Mucosa of stomach (tissue), 1 donor: ENCODE results near the gene ZNF746.

Experiments
- H3K27me3 ChIP-seq: one replicate; pipeline ENCODE4 v1.7.0; 2013; ENCODE audit warnings: mild to moderate bottlenecking, low read length; ENCODE audit not compliant: control insufficient read depth, insufficient read depth
- H3K36me3 ChIP-seq: one replicate; pipeline ENCODE4 v1.7.0; 2013; ENCODE audit warnings: low read length; ENCODE audit not compliant: control insufficient read depth, insufficient read depth
- H3K4me1 ChIP-seq: one replicate; pipeline ENCODE4 v1.7.0; 2013; ENCODE audit warnings: mild to moderate bottlenecking, low read length; ENCODE audit not compliant: control insufficient read depth, insufficient read depth
- H3K4me3 ChIP-seq: one replicate; pipeline ENCODE4 v1.7.0; 2013; ENCODE audit warnings: low read length
- H3K9ac ChIP-seq: one replicate; pipeline ENCODE4 v1.7.0; 2013; ENCODE audit warnings: mild to moderate bottlenecking, low read length, moderate library complexity
- H3K9me3 ChIP-seq: one replicate; pipeline ENCODE4 v1.7.0; 2013; ENCODE audit warnings: mild to moderate bottlenecking, low read length, moderate library complexity; ENCODE audit not compliant: control insufficient read depth
- donor health status: Pancreatic carcinoma.

The ZNF746 gene

DNA sequence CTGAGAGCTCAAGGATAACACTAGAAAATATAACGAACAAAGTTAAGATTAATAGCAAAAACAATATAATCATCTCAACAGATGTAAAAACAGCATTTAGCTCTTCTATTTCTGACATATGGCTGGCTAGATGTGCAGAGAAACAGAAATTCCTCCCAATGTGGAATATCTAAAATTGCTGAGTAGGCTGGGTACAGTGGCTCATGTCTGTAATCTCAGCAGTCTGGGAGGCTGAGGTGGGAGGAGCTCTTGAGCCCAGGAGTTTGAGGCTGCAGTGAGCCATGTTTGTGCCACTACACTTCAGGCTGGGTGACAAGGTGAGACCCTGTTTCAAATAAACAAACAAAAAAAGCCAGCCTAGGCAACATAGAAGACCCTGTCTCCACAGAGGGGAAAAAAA is 18.0 kb downstream of the ZNF746 start:
- Histone ChIP-seq H3K9me3 (no peaks in the 10 kb centered on the region), H3K9ac (no peak overlapping the region), H3K27me3 (no peaks in the 10 kb centered on the region), H3K4me1 (no peaks in the 10 kb centered on the region), H3K4me3 (no peak overlapping the region), H3K36me3 (peaks cover 6% of the 10 kb centered on the region)

DNA sequence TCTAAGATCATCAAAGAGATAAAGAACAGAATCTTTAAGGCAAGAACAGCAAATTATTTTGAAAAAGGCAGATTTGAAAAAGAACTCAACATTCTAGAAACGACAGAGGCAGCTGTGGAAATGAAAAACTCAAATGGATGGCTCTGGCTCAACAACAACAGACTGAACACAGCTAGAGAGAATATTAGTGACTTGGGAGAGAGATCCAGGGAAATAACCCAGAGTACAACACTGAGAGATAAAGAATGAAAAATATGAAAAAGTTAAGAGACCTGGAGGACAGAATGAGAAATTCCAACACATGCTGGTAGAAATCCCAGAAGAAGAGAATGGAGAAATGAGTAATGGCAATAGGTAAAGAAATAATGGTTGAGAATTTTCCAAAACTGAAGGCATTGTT is 18.9 kb downstream of the ZNF746 start:
- Histone ChIP-seq H3K9ac (no peak overlapping the region), H3K9me3 (no peaks in the 10 kb centered on the region), H3K4me3 (no peak overlapping the region), H3K27me3 (no peaks in the 10 kb centered on the region), H3K36me3 (peaks cover 6% of the 10 kb centered on the region), H3K4me1 (no peaks in the 10 kb centered on the region)

DNA sequence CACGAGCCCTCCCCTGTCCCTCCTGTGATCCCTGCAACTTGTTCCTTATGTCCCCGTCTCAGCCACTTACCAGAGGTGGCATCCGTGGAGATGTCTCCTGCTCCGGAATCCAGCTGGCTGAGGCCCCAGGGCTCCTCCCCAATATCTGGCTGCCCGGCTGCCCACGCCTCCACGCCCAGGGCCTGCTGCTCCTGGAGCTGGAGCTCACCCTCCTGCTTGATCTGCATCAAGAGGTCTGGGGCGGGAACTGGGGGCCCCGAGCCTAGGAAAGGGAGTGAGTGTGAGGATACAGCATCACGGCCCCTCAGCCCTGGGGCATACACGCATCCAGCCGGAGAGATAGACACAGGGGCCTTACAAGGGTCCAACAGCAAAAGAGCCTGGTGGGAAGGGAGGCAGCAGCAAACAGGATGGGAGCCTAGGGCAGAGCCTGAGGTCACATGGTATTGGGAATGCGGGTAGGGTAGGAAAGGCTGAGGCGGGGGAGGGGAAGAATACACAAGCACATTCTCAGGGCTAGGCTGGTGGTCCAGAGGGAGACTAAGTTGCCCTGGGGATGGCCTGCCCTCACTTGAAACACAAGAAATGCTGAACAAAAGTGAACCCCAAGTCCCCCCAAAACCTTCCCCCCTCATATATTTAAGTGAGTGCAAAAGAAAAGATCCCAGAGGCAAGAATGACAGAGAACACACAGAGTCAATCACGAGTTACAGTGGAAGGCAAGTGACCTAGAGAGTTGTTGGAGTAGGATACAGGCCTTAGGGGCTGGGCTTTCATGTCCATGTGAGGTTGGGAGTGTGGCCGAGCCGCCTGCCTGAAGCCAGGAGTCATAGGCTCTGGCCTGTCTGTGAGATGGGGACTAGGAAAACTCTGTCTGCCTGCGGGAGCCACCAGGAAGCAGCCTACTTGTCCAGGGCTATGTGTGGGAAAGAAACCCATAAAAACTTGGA is 19.8 kb downstream of the ZNF746 start:
- Histone ChIP-seq H3K4me1 (no peaks in the 10 kb centered on the region), H3K4me3 (no peak overlapping the region), H3K27me3 (no peaks in the 10 kb centered on the region), H3K9me3 (no peaks in the 10 kb centered on the region), H3K36me3 (peaks cover 6% of the 10 kb centered on the region), H3K9ac (no peak overlapping the region)

DNA sequence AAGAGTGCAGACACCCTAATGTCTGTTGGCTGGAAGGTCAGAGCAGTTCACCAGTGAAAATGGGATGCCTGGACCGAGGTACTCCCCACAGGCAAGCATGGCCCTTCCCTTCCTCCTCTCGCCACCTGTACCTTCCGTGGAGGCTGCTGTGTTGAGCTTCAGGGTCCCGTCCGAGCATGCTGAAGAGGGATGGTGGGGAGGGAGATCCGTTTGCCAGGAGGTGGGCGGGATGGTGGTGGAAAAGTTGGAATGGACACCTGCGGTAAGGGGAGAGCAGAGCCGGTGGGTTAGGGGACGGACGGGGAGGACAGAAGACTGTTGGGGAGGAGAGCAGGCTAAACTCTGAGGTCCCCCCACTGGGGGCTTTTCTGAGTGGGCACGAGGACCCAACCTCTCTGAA is 20.8 kb downstream of the ZNF746 start:
- Histone ChIP-seq H3K27me3 (no peaks in the 10 kb centered on the region), H3K9ac (no peak overlapping the region), H3K9me3 (no peaks in the 10 kb centered on the region), H3K4me1 (no peaks in the 10 kb centered on the region), H3K4me3 (no peak overlapping the region), H3K36me3 (peaks cover 6% of the 10 kb centered on the region)

DNA sequence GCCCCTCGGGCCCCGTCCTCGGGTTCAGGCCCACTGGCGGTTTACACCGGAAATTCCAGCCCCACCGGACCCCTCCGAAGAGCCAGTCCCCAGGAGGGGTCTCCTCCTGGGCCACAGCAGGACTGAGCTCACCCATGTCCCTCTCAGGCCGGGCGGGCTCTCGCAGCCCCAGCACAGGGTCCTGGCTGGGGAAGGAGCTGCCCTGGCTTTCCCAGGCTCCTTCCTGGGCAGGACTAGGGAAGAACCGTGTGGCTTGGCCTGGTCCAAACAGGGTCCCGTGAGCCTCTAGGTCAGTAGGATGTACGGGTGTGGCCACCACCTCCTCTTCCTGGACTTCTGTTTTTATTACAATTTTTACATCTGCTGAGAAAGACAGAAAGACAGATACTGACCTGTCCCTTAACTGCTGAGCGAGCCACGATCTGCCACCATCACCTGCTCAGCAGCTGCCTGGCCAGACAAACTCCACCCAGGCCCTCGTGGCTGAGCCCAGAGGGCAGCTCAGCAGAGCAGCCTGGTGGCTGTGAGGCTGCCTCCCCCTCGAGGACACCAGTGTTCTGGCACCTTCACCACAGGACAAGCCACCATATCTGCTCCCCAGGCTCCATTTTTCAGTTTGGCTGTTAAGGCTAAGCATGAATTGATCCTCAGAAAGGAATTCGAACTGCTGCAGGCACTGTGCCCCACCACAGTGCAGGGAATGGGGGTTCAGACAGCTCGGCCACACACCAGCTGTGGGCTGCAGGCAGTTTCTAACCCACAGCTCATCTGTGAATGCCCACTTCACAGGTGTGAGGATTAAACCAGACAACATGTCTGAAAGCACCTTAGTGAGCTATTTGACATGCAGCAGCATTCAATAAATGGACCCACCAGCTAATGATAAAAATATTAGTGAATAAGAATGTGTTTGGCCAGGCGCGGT is 22.2 kb downstream of the ZNF746 start:
- Histone ChIP-seq H3K4me1 (no peaks in the 10 kb centered on the region), H3K9ac (no peak overlapping the region), H3K27me3 (no peaks in the 10 kb centered on the region), H3K36me3 (peaks cover 6% of the 10 kb centered on the region), H3K4me3 (no peak overlapping the region), H3K9me3 (no peaks in the 10 kb centered on the region)

DNA sequence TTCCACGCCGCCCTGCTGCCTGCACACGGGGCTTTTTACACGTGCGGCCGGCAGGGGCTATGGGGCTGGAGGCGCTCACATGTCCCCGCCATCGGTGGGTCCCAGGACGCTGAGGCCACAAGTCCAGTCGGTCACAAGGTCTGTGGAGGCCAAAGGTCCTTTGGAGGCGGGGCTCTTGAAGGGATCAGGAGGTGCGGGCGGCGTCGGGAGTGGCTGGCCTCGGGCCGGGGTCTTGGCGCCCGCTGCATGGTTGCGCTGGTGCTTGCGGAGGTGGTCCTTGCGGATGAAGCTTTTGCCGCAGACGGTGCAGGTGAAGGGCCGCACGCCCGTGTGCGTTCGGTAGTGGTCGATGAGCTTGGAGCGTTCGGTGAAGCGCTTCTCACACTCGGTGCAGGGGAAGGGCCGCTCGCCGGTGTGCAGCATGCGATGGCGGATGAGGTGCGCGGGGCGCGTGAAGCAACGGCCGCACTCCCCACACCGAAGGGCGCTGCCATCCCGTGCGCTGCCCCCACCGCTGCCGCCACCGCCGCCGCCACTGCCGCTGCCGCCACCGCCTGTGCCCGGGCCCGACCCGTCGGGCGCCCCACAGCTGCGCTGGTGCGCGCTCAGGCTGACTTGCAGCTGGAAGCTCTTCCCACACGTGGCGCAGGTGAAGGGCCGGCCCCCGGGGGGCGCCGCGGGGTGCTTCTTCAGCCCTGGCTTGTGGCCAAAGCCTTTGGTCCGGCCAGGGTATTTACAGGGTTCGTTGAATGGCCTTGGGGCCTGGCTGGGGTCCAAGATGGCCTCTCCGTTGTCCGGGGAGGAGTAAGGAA is 23.1 kb downstream of the ZNF746 start:
- no peak overlapping the region for H3K9ac ChIP-seq
- H3K27me3 ChIP-seq = no peaks in the 10 kb centered on the region
- H3K36me3 ChIP-seq = peaks cover 6% of the 10 kb centered on the region
- H3K4me3 ChIP-seq = no peak overlapping the region
- no peaks in the 10 kb centered on the region for H3K4me1 ChIP-seq
- no peaks in the 10 kb centered on the region for H3K9me3 ChIP-seq

DNA sequence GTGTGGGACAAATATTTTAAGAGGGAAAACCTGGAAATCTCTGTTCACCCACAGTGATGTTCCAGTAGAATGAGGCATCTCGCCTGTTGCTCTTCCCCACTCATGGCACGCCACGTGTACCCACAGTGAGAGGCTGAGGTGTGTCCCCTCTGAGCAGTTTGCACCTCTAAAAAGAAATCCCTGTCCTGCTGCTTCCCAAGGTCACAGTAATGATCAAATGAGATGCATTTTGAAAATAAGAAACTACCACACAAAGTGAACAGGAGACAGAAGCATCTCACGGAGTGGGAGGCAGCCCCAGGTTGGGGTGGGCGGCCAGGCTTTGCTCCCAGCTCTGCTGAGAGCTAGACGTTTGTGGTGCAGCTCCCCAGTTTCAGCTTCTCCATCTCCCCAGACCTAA is 24.4 kb downstream of the ZNF746 start:
- H3K36me3 ChIP-seq = peaks cover 6% of the 10 kb centered on the region
- H3K9me3 ChIP-seq = no peaks in the 10 kb centered on the region
- no peaks in the 10 kb centered on the region for H3K4me1 ChIP-seq

DNA sequence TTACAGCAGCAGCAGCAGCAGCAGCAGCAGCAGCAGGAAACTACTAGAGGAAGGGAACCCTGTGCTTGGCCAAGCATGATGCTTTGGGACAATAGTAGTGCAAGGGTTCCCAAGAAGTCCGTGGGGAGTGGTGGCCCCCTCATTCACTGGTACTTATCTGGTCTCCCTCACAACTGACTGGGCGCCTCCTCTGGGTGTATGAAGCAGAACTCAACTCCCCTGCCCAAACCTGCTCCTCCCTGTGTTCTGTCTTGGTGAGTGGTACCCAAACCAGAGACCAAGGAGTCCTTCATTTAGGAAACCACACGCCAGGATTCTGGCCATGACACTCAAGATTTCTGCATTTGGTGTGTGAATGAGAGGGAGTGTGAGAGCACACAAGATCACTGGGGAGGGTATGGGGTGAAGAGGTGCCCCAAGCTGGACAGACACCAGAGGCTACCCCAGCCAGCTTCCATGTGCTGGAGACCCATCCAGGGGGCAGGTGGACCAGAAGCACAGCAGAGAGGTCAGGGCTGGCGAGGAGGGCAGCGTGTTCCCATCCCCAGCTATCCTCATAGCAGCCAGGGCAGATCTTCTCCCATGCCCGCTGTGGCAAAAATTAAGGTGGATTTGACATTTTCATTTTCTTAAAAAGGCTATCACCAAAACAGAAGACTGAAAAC is 26.2 kb downstream of the ZNF746 start:
- no peaks in the 10 kb centered on the region for H3K4me1 ChIP-seq
- no peak overlapping the region for H3K9ac ChIP-seq
- H3K27me3 ChIP-seq = no peaks in the 10 kb centered on the region
- H3K4me3 ChIP-seq = no peak overlapping the region
- no peaks in the 10 kb centered on the region for H3K9me3 ChIP-seq
- H3K36me3 ChIP-seq = peaks cover 1% of the 10 kb centered on the region

More for the DNA sequence above, 24.4 kb downstream of the ZNF746 start:
- Histone ChIP-seq H3K4me3 (no peak overlapping the region), H3K9ac (no peak overlapping the region), H3K27me3 (no peaks in the 10 kb centered on the region)

DNA sequence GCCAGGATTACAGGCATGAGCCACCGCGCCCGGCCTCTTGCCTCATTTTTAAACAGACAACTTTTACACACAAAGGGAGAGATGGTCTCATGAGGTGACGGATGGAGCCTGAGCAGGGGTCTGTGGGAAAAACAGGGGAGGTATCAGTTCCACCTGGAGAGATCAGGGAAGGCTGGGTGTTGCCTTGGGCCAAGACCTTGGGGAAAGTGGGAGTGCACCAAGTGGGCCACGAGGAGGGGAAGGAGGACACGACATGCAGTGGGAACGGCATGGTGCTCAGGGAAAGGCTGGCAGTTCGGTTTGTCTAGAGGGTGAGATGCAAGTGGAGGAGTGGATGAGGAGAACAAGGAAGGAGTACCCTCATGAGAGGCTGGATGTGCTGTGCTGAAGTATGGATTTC is 27.8 kb downstream of the ZNF746 start:
- Histone ChIP-seq H3K36me3 (no peaks in the 10 kb centered on the region), H3K9me3 (no peaks in the 10 kb centered on the region), H3K27me3 (no peaks in the 10 kb centered on the region), H3K4me1 (no peaks in the 10 kb centered on the region), H3K4me3 (no peak overlapping the region), H3K9ac (no peak overlapping the region)

DNA sequence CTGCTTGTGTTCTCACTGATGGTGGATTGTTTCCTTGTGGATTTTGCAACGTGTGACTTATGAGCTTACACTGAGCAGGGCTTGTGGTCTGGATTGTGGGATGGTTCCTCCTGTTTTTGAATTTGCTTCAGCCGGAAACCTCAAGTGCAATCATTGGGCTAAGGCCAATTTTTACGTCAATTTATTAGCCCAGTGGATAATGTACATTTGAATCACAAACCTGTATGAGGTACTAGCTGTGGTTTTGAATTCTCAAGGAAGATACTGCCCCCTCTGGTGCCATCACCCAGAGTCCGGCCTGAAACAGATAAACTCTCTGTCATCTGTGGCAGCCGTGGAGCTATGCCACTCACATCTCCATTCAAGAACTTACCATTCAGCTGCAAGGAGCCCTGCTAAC is 29.4 kb downstream of the ZNF746 start:
- H3K9me3 ChIP-seq = no peaks in the 10 kb centered on the region
- H3K36me3 ChIP-seq = no peaks in the 10 kb centered on the region
- H3K4me1 ChIP-seq = no peaks in the 10 kb centered on the region
- H3K4me3 ChIP-seq = no peak overlapping the region
- no peak overlapping the region for H3K9ac ChIP-seq
- no peaks in the 10 kb centered on the region for H3K27me3 ChIP-seq

DNA sequence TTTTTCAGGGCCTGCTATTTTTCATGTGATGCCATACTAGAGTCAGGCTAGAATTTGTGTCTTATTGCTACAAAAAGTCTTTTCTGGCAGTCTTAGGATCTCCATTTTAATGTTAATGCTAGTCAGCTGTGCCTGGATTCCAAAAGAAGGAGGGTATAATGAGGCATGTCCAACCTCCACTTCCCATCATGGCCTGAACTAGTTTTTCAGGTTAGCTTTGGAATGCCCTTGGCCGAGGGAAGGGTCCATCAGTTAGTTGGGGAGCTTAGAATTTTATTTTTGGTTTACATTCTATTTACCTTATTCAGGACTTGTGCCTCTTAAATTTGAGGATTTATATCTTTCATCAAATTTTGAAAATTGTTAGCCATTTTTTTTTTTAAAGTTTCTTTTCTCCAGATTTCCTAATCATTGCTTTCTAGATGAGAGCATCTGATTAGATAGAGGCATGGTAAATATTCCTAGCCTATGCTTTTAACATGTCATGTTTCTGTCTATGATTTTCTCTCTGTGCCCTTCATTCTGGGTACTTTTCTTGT is 30.2 kb downstream of the ZNF746 start:
- Histone ChIP-seq H3K36me3 (no peaks in the 10 kb centered on the region), H3K9ac (no peak overlapping the region), H3K4me1 (no peaks in the 10 kb centered on the region), H3K27me3 (no peaks in the 10 kb centered on the region), H3K9me3 (no peaks in the 10 kb centered on the region), H3K4me3 (no peak overlapping the region)
